ENCODE measurements around the gene ASZ1.

ASZ1 gene

GRCh38 chr7:117384688-117385362 lies 42.5 kb downstream of the ASZ1 start:
- H3K4me3 ChIP-seq (ENCODE audit: insufficient read depth, low read length, poor library complexity, severe bottlenecking), result peak overlapping the region; percentile 49
- H3K36me3 ChIP-seq (ENCODE audit: low read length), result peaks cover 8% of the 10 kb centered on the region; the same call in 1 of the 2 replicates
- H3K9me2 ChIP-seq (replicated peaks; ENCODE audit: insufficient read depth, low read length), result no peaks in the 10 kb centered on the region
- H3K27ac ChIP-seq (ENCODE audit: low read depth, low read length), result peak overlapping the region; percentile 100
- H3K9me3 ChIP-seq (ENCODE audit: insufficient read depth, low read length), result peaks cover 14% of the 10 kb centered on the region; the same call in 1 of the 2 replicates
- peaks cover 12% of the 10 kb centered on the region for H3K79me2 ChIP-seq (ENCODE audit: insufficient read depth, low read length)
- peak overlapping the region; percentile 99 for H3K4me2 ChIP-seq (ENCODE audit: low read depth, low read length, poor library complexity, severe bottlenecking)
- H3K27me3 ChIP-seq (ENCODE audit: low read length), result no peaks in the 10 kb centered on the region
- H3K9ac ChIP-seq (ENCODE audit: low read length), result peak overlapping the region; percentile 59
- no peak for TF ChIP-seq EZH2phosphoT487 (conservative IDR thresholded peaks at IDR 0.05; ENCODE audit: low read length)
- TF ChIP-seq, protein P1, sequence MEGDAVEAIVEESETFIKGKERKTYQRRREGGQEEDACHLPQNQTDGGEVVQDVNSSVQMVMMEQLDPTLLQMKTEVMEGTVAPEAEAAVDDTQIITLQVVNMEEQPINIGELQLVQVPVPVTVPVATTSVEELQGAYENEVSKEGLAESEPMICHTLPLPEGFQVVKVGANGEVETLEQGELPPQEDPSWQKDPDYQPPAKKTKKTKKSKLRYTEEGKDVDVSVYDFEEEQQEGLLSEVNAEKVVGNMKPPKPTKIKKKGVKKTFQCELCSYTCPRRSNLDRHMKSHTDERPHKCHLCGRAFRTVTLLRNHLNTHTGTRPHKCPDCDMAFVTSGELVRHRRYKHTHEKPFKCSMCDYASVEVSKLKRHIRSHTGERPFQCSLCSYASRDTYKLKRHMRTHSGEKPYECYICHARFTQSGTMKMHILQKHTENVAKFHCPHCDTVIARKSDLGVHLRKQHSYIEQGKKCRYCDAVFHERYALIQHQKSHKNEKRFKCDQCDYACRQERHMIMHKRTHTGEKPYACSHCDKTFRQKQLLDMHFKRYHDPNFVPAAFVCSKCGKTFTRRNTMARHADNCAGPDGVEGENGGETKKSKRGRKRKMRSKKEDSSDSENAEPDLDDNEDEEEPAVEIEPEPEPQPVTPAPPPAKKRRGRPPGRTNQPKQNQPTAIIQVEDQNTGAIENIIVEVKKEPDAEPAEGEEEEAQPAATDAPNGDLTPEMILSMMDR (IDR thresholded peaks at IDR 0.05; ENCODE audit: insufficient read depth, low read length, poor library complexity, severe bottlenecking), result no peak
- peaks cover 66% of the 10 kb centered on the region for H3F3A ChIP-seq (ENCODE audit: insufficient read depth)
- no peak overlapping the region for H2AFZ ChIP-seq (ENCODE audit: low read depth, low read length, severe bottlenecking)
- H4K20me1 ChIP-seq (ENCODE audit: low read depth, low read length), result no peaks in the 10 kb centered on the region

- H3F3A ChIP-seq (ENCODE audit: insufficient read depth), result peaks cover 72% of the 10 kb centered on the region
- no peaks in the 10 kb centered on the region for H3K9me2 ChIP-seq (replicated peaks; ENCODE audit: insufficient read depth, low read length)
- H3K27me3 ChIP-seq (ENCODE audit: low read length), result no peaks in the 10 kb centered on the region
- peak overlapping the region; percentile 100 for H3K27ac ChIP-seq (ENCODE audit: low read depth, low read length)
- peaks cover 6% of the 10 kb centered on the region; the same call in 1 of the 2 replicates for H3K9me3 ChIP-seq (ENCODE audit: insufficient read depth, low read length)
- no peaks in the 10 kb centered on the region for H4K20me1 ChIP-seq (ENCODE audit: low read depth, low read length)
- TF ChIP-seq EZH2phosphoT487 (conservative IDR thresholded peaks at IDR 0.05; ENCODE audit: low read length), result no peak
- TF ChIP-seq, protein P1 (IDR thresholded peaks at IDR 0.05; ENCODE audit: insufficient read depth, low read length, poor library complexity, severe bottlenecking), result no peak
- no peak overlapping the region for H2AFZ ChIP-seq (ENCODE audit: low read depth, low read length, severe bottlenecking)
- peak overlapping the region; percentile 49 for H3K4me3 ChIP-seq (ENCODE audit: insufficient read depth, low read length, poor library complexity, severe bottlenecking)
- H3K36me3 ChIP-seq (ENCODE audit: low read length), result peaks cover 12% of the 10 kb centered on the region
- peak overlapping the region; percentile 59 for H3K9ac ChIP-seq (ENCODE audit: low read length)
- H3K79me2 ChIP-seq (ENCODE audit: insufficient read depth, low read length), result peaks cover 24% of the 10 kb centered on the region
- H3K4me2 ChIP-seq (ENCODE audit: low read depth, low read length, poor library complexity, severe bottlenecking), result peak overlapping the region; percentile 99
Observed at GRCh38 chr7:117383483-117384189, 43.7 kb downstream of the ASZ1 start.

DNA sequence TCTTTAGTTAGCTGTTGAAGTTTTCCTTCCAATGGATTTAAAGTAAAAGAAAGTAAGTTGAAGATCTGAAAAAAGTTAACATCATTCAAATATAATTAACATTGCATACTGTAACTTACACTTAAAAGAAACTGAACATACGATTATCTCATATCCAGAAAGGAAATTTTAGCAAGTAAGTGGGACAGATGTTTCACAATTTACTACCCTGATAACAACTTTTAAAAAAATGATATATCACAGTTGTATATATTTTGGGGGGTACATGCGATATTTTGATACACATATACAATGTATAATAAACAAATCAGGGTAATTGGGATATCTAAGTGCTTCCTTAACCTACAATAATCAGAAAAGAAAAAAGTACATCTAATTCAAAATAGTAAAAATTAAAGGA lies 44.2 kb downstream of the ASZ1 start:
- TF ChIP-seq, protein P1 (IDR thresholded peaks at IDR 0.05; ENCODE audit: insufficient read depth, low read length, poor library complexity, severe bottlenecking), result no peak
- no peak for TF ChIP-seq EZH2phosphoT487 (conservative IDR thresholded peaks at IDR 0.05; ENCODE audit: low read length)
- peaks cover 29% of the 10 kb centered on the region for H3K79me2 ChIP-seq (ENCODE audit: insufficient read depth, low read length)
- peak overlapping the region; percentile 59 for H3K9ac ChIP-seq (ENCODE audit: low read length)
- H3K9me3 ChIP-seq (ENCODE audit: insufficient read depth, low read length), result peaks cover under 1% of the 10 kb centered on the region; the same call in 1 of the 2 replicates
- no peaks in the 10 kb centered on the region for H3K9me2 ChIP-seq (replicated peaks; ENCODE audit: insufficient read depth, low read length)
- peak overlapping the region; percentile 99 for H3K4me2 ChIP-seq (ENCODE audit: low read depth, low read length, poor library complexity, severe bottlenecking)
- H3K4me3 ChIP-seq (ENCODE audit: insufficient read depth, low read length, poor library complexity, severe bottlenecking), result peak overlapping the region; percentile 49
- H3K27me3 ChIP-seq (ENCODE audit: low read length), result no peaks in the 10 kb centered on the region
- no peaks in the 10 kb centered on the region for H4K20me1 ChIP-seq (ENCODE audit: low read depth, low read length)
- H3K36me3 ChIP-seq (ENCODE audit: low read length), result peaks cover 12% of the 10 kb centered on the region
- no peak overlapping the region for H2AFZ ChIP-seq (ENCODE audit: low read depth, low read length, severe bottlenecking)
- peaks cover 72% of the 10 kb centered on the region for H3F3A ChIP-seq (ENCODE audit: insufficient read depth)
- H3K27ac ChIP-seq (ENCODE audit: low read depth, low read length), result peak overlapping the region; percentile 100
